Muscle layer of duodenum (tissue), 2 donors: Measurements from ENCODE around the gene METTL21A.

Source experiments
- H3K27ac ChIP-seq: one replicate; pipeline ENCODE4 v1.7.0; 2013; ENCODE audit warnings: mild to moderate bottlenecking, low read length
- H3K27me3 ChIP-seq: one replicate; pipeline ENCODE4 v1.7.0; 2013; ENCODE audit warnings: low read depth, mild to moderate bottlenecking, control low read depth, low read length
- H3K36me3 ChIP-seq, 2 donors: one replicate each; pipeline ENCODE4 v1.7.0; 2013; ENCODE audit warnings: low read length in 2 of 2, control low read depth in 1 of 2, mild to moderate bottlenecking in 1 of 2; ENCODE audit not compliant: insufficient read depth in 2 of 2, control insufficient read depth in 1 of 2
- H3K4me1 ChIP-seq, 2 donors: one replicate each; pipeline ENCODE4 v1.7.0; 2013; ENCODE audit warnings: low read length in 2 of 2, mild to moderate bottlenecking in 2 of 2, control low read depth in 1 of 2, moderate library complexity in 1 of 2; ENCODE audit not compliant: insufficient read depth in 2 of 2, control insufficient read depth in 1 of 2
- H3K4me3 ChIP-seq, 2 donors: one replicate each; pipeline ENCODE4 v1.7.0; 2013; ENCODE audit warnings: low read length in 2 of 2, low read depth in 1 of 2, mild to moderate bottlenecking in 1 of 2
- H3K9me3 ChIP-seq, 2 donors: one replicate each; pipeline ENCODE4 v1.7.0; 2013; ENCODE audit warnings: low read length in 2 of 2, control low read depth in 1 of 2, mild to moderate bottlenecking in 1 of 2; ENCODE audit not compliant: control insufficient read depth in 1 of 2
- donor health status: healthy.

The METTL21A gene

DNA sequence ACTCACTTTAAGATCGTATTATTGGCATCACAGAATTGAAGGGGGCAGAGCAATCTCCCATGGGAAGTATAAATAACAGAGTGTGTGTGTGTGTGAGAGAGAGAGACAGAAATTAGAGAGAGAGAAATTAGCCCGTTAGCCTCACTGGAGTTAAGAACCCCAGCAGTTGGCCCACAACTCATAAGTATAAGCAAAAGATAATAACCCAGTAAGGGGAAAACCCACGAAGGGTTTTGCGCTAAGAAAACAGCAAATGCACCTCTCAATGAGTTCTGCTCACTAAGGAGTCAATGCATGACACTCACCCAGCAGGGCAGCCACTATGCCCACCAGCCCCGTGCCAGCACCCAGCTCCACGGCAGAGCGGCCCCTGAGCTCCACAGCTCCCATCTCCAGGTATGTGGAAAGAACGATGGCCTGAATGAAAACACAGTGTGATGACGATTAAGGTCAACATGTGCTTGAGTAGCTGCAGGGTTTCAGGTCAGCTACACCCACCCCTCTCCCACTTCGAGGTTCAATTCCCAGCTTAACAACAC is 3.6 kb downstream of the METTL21A start:
- Histone ChIP-seq H3K27me3 (no peaks in the 10 kb centered on the region), H3K36me3 (peaks cover 3 to 11% of the 10 kb centered on the region in 2 donors), H3K9me3 (no peaks in the 10 kb centered on the region), H3K4me1 (peaks cover 7 to 20% of the 10 kb centered on the region in 2 donors), H3K4me3 (no peak overlapping the region), H3K27ac (no peak overlapping the region)

DNA sequence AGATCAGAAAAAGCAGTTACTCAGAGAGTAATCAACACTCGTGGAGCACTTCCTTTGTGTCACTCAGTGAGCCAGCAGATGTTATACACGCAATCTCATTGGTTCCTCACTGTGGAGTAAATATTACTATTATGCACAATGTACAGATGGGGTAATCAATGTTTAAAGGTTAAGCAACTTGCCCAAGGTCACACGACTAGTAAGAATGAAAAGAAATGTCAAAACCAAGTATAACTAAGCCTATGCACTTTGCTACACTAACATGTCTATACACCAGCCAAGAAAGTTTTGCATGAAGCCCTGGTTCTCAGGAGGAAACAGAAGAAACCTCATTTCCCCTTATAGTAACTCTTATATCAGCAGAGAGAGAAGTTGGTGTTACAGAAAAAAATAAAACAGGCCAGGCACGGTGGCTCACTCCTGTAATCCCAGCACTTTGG is 5.4 kb downstream of the METTL21A start:
- no peaks in the 10 kb centered on the region for H3K27me3 ChIP-seq
- H3K9me3 ChIP-seq = no peaks in the 10 kb centered on the region
- no peak overlapping the region for H3K27ac ChIP-seq
- H3K36me3 ChIP-seq = peaks cover 3 to 11% of the 10 kb centered on the region in 2 donors
- no peak overlapping the region for H3K4me3 ChIP-seq
- peaks cover 7 to 20% of the 10 kb centered on the region in 2 donors for H3K4me1 ChIP-seq

DNA sequence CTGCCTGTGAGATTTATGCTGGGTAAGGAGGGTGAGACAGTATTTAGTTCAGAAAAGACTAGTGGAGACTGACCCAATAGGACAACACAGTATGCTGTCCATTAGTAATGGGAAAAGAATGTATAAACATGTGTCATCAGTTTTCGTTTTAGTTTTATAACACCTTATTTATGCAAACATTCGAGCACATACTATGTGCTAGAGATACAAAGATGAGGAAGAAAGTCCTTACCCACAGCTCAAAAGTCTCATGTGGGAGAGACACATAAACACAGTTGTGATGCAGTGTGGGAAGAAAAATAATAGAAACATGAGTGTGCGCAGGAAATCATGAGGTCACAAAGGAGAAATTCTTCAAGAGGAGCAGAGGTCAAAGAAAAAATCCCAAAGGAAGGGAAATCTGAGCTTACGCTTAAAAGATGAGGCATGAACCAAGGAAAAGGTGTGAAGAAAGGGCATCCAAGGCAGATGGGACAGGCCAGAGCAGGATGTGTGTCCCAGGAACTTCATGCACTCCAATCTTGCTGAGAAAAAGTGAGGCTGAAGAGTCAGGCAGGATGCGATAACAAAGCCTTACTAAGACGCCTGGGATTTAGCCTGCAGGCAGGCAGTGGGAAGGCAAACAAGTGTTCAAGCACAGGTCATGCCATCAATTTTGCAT is 8.1 kb downstream of the METTL21A start:
- H3K27ac ChIP-seq = peak overlapping the region; percentile 26
- no peaks in the 10 kb centered on the region for H3K27me3 ChIP-seq
- H3K4me3 ChIP-seq = no peak overlapping the region
- peaks cover 3 to 11% of the 10 kb centered on the region in 2 donors for H3K36me3 ChIP-seq
- H3K9me3 ChIP-seq = no peaks in the 10 kb centered on the region
- peaks cover 0 to 5% of the 10 kb centered on the region in 2 donors for H3K4me1 ChIP-seq

DNA sequence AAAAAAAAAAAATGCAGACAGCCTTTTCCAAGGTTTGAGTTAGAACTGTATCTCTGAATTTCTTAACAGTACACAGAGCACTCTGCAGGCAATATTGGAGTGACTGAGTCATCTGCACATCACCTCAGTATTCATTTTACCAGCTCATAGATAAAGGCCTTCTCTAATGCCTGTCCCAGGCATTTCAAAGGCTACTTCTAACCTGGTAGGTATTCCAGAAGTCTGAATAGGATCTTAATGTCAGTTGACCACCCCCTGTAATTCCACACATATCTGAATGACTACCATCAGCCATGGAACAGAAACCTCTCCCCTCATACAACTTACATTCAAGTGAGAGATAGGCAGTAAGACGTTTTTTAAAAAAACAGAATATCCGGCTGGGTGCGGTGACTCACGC is 9.0 kb downstream of the METTL21A start:
- Histone ChIP-seq H3K9me3 (no peaks in the 10 kb centered on the region), H3K27me3 (no peaks in the 10 kb centered on the region), H3K4me3 (no peak overlapping the region), H3K36me3 (peaks cover 3 to 6% of the 10 kb centered on the region in 2 donors), H3K27ac (no peak overlapping the region), H3K4me1 (peaks cover 0 to 5% of the 10 kb centered on the region in 2 donors)

DNA sequence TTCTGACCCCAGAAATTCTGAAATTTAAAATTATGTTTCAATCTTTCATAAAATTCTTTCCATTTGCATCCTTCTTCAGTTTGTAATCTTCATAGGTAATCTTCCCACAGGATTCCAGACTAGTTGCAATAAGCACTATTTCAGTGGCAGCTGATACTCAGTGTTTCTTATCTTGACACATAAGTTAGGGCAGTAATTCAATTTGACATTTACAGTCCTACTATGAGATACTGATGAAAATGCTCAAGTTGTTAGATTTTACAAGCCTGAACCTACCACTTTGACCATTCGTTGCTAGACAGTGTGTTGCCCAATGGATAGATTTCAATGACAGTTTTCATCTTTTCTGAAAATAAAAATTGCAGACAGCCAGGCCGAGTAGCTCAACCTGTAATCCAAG is 10.4 kb downstream of the METTL21A start:
- Histone ChIP-seq H3K27ac (no peak overlapping the region), H3K4me3 (no peak overlapping the region), H3K36me3 (peaks cover 3 to 5% of the 10 kb centered on the region in 2 donors), H3K9me3 (no peaks in the 10 kb centered on the region), H3K4me1 (peaks cover 0 to 5% of the 10 kb centered on the region in 2 donors), H3K27me3 (no peaks in the 10 kb centered on the region)

DNA sequence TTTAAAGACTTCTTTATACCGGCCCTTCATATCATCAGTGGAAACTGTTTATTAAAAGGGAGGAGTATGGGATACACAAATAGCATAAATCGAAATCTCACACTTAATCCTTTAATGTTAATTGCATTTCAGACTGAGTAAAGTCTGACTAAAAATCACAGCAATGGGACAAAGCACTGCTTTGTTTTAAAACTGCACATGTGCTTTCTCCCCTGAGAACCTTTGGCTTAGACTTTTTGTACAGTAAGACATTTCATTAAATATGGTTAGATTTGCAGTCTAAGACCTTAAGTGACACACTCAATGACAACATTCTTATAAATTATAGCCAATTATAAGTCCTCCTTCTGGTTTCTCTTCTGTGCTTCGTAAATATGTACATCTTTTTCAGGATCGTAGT is 12.5 kb downstream of the METTL21A start:
- Histone ChIP-seq H3K27ac (no peak overlapping the region), H3K36me3 (peaks cover 0 to 5% of the 10 kb centered on the region in 2 donors), H3K4me1 (peaks cover 0 to 5% of the 10 kb centered on the region in 2 donors), H3K4me3 (no peak overlapping the region), H3K27me3 (no peaks in the 10 kb centered on the region), H3K9me3 (no peaks in the 10 kb centered on the region)

DNA sequence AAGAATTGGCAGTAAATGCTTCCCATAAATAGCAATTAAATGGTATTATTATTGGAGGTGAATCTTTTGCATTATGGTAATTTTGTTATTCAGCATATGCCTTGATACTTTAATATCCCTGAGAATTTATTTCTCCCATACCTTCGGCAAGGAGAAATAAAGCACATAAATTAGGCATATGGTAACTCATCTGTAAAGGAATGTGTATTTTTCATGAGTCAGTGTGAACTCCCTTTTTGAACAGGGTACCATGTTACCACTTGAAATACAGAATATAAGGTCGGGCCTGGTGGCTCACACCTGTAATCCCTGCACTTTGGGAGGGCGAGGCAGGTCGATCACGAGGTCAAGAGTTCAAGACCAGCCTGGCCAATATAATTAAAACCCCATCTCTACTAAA is 18.4 kb downstream of the METTL21A start:
- peaks cover 0 to 10% of the 10 kb centered on the region in 2 donors for H3K36me3 ChIP-seq
- no peaks in the 10 kb centered on the region for H3K4me1 ChIP-seq
- H3K27ac ChIP-seq = no peak overlapping the region
- no peaks in the 10 kb centered on the region for H3K9me3 ChIP-seq
- H3K27me3 ChIP-seq = no peaks in the 10 kb centered on the region
- no peak overlapping the region for H3K4me3 ChIP-seq

DNA sequence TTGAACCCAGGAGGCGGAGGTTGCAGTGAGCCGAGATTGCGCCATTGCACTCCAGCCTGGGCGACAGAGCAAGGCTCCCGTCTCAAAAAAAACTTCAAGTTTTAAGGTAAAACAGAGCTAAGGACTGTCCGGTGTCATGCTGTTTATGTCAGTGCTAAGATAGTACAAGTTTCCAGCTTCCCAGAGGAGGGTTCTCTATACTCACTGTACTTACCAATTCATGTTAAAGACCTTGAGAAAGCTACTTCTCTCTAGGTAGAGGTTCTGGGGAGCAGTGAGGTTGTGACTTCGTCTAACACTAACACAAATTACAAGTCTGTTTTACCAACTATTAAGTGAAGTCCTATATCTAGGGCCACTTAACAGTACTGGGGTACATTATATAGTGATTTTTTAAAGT is 18.8 kb downstream of the METTL21A start:
- Histone ChIP-seq H3K4me1 (no peaks in the 10 kb centered on the region), H3K9me3 (no peaks in the 10 kb centered on the region), H3K4me3 (no peak overlapping the region), H3K27me3 (no peaks in the 10 kb centered on the region), H3K36me3 (peaks cover 0 to 10% of the 10 kb centered on the region in 2 donors), H3K27ac (no peak overlapping the region)

DNA sequence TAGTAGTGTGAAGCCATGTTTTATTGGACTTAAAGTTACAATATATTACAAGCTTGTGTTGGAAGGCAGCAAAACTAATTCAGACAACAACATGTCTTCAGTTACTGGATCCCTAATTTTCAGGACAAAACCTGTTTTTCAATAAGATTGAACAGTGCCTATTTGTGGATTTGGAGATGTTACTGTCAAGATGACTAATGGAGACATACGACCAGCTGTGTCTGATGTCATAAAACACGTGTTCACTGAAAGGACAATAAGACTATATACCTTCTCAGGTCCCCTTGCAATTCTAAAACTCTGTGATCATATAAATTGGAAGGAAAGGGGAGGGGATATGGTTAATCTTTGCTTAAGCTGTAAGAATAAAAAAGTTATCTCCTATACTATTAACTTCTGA is 21.7 kb downstream of the METTL21A start:
- no peak overlapping the region for H3K4me3 ChIP-seq
- no peaks in the 10 kb centered on the region for H3K9me3 ChIP-seq
- no peaks in the 10 kb centered on the region for H3K27me3 ChIP-seq
- H3K36me3 ChIP-seq = peaks cover 0 to 10% of the 10 kb centered on the region in 2 donors
- H3K27ac ChIP-seq = no peak overlapping the region
- no peaks in the 10 kb centered on the region for H3K4me1 ChIP-seq

DNA sequence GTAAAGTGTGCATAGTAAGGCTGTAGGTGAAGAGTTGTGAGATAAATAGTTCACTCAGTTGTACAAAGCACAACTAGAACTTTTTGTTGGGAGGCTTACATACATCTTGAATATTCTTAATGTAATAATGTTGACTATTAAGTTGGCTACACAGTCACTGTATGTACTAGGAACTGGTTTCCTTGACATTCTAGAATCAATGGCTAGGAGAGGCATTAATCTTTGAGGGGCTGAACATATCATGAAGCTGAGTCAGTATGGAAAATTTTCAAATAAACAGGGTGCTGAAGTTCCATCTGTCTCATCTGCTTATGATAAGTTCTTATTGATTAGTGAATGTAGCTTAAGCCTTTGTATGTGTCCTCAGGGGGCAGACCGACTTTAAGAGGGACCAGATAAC is 23.4 kb downstream of the METTL21A start:
- Histone ChIP-seq H3K27ac (no peak overlapping the region), H3K27me3 (no peaks in the 10 kb centered on the region), H3K36me3 (peaks cover 7 to 18% of the 10 kb centered on the region in 2 donors), H3K9me3 (no peaks in the 10 kb centered on the region), H3K4me1 (no peaks in the 10 kb centered on the region), H3K4me3 (no peak overlapping the region)

DNA sequence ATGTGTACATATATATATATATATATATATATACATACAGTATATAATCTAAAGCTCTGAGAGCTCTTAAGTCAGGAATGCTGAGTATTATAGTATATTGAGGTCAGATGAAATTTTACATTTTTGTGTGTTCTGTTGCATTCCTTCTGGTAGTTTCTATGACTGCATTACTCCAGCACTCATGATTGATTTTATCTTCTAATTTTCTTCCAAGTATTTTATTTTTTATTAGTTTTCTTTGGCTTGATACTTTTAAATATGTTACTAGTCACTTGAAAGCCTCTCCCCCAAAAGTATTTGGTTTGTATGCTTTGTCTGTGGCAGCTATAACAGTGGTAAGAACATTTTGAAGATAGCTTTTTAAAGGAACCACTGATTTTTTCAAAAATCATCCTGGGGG is 25.0 kb downstream of the METTL21A start:
- Histone ChIP-seq H3K27me3 (no peaks in the 10 kb centered on the region), H3K9me3 (no peaks in the 10 kb centered on the region), H3K27ac (no peak overlapping the region), H3K4me3 (no peak overlapping the region), H3K4me1 (no peaks in the 10 kb centered on the region), H3K36me3 (peaks cover 7 to 18% of the 10 kb centered on the region in 2 donors)

DNA sequence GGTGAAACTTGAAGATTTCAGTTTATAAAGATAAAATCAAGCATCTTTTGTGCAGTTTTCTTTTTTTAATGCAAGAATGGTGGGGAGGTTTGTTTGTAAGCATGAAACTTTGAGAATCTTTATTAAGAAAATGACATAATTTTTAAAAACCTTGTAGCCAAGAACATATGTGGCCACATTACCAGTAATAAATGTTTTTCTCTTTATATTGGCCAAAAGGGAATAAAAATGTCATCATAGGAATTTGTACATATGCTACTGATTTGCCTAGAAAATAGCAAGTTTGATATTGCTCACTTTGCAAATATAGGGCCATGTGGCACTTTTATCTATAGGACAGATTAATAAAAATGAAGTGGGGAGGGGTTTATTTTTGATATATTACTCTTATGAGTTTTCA is 25.6 kb downstream of the METTL21A start:
- Histone ChIP-seq H3K9me3 (no peaks in the 10 kb centered on the region), H3K36me3 (peaks cover 7 to 18% of the 10 kb centered on the region in 2 donors), H3K27me3 (no peaks in the 10 kb centered on the region), H3K4me3 (no peak overlapping the region), H3K27ac (no peak overlapping the region), H3K4me1 (no peaks in the 10 kb centered on the region)
